PFSK-1 (cell line): ENCODE data around the gene ZNF830.

Source experiments
- POLR2AphosphoS5 ChIP-seq: IDR thresholded peaks from 2 replicates; pipeline ENCODE4 v1.6.1; 2012; ENCODE audit warnings: low read depth, mild to moderate bottlenecking, control low read depth, low read length, moderate library complexity
- SIN3A ChIP-seq: IDR thresholded peaks from 2 replicates; pipeline ENCODE4 v1.6.1; 2012; ENCODE audit warnings: mild to moderate bottlenecking, low read length, moderate library complexity, borderline replicate concordance; ENCODE audit not compliant: insufficient read depth
- TAF1 ChIP-seq: IDR thresholded peaks from 2 replicates; pipeline ENCODE4 v1.6.1; 2012; ENCODE audit warnings: low read length, control low read depth, borderline replicate concordance; ENCODE audit not compliant: insufficient read depth
- TF ChIP-seq, protein P1 (sequence below), 2 experiments: IDR thresholded peaks; 2 replicates each; pipeline versions ENCODE4 v1.6.1 to v1.8.0; 2011 to 2012; ENCODE audit warnings: low read depth in 2 of 2, low read length in 2 of 2, control low read depth in 1 of 2, inconsistent platforms in 1 of 2, mild to moderate bottlenecking in 1 of 2, moderate library complexity in 1 of 2; ENCODE audit not compliant: insufficient read depth in 1 of 2

DNA sequence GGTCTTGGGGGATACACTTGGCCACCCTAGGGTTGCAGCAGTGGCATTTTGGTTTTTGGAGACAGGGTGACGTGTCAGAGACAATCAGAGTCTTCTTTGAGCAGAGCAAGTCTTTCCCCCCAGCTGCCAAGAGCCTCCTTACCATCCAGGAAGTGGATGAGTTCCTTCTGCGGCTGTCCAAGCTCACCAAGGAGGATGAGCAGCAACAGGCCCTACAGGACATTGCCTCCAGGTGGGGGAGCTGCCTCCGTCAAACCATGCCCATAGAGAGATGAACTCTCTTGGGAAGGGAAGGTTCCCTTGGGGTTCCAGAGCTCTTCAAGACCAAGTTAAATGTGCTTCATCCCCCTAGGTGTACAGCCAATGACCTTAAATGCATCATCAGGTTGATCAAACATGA, 30.3 kb downstream of the ZNF830 start:
- TF ChIP-seq POLR2AphosphoS5 (no peak), TAF1 (no peak), SIN3A (no peak)
- TF ChIP-seq, protein P1, sequence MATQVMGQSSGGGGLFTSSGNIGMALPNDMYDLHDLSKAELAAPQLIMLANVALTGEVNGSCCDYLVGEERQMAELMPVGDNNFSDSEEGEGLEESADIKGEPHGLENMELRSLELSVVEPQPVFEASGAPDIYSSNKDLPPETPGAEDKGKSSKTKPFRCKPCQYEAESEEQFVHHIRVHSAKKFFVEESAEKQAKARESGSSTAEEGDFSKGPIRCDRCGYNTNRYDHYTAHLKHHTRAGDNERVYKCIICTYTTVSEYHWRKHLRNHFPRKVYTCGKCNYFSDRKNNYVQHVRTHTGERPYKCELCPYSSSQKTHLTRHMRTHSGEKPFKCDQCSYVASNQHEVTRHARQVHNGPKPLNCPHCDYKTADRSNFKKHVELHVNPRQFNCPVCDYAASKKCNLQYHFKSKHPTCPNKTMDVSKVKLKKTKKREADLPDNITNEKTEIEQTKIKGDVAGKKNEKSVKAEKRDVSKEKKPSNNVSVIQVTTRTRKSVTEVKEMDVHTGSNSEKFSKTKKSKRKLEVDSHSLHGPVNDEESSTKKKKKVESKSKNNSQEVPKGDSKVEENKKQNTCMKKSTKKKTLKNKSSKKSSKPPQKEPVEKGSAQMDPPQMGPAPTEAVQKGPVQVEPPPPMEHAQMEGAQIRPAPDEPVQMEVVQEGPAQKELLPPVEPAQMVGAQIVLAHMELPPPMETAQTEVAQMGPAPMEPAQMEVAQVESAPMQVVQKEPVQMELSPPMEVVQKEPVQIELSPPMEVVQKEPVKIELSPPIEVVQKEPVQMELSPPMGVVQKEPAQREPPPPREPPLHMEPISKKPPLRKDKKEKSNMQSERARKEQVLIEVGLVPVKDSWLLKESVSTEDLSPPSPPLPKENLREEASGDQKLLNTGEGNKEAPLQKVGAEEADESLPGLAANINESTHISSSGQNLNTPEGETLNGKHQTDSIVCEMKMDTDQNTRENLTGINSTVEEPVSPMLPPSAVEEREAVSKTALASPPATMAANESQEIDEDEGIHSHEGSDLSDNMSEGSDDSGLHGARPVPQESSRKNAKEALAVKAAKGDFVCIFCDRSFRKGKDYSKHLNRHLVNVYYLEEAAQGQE (IDR thresholded peaks at IDR 0.05; ENCODE audit: insufficient read depth in 1 of 2, low read depth in 2 of 2, low read length in 2 of 2), result no peak
